ENCODE results near the gene ZCRB1.

ZCRB1 gene

GRCh38 chr12:42346403-42347002 is 20.6 kb upstream of the ZCRB1 start:
- TF ChIP-seq, protein P1, sequence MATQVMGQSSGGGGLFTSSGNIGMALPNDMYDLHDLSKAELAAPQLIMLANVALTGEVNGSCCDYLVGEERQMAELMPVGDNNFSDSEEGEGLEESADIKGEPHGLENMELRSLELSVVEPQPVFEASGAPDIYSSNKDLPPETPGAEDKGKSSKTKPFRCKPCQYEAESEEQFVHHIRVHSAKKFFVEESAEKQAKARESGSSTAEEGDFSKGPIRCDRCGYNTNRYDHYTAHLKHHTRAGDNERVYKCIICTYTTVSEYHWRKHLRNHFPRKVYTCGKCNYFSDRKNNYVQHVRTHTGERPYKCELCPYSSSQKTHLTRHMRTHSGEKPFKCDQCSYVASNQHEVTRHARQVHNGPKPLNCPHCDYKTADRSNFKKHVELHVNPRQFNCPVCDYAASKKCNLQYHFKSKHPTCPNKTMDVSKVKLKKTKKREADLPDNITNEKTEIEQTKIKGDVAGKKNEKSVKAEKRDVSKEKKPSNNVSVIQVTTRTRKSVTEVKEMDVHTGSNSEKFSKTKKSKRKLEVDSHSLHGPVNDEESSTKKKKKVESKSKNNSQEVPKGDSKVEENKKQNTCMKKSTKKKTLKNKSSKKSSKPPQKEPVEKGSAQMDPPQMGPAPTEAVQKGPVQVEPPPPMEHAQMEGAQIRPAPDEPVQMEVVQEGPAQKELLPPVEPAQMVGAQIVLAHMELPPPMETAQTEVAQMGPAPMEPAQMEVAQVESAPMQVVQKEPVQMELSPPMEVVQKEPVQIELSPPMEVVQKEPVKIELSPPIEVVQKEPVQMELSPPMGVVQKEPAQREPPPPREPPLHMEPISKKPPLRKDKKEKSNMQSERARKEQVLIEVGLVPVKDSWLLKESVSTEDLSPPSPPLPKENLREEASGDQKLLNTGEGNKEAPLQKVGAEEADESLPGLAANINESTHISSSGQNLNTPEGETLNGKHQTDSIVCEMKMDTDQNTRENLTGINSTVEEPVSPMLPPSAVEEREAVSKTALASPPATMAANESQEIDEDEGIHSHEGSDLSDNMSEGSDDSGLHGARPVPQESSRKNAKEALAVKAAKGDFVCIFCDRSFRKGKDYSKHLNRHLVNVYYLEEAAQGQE (IDR thresholded peaks at IDR 0.05; ENCODE audit: insufficient read depth in 1 of 2, low read depth in 2 of 2, low read length in 2 of 2), result no peak
- no peak for TF ChIP-seq FOXP2 (optimal IDR thresholded peaks at IDR 0.05; ENCODE audit: borderline replicate concordance, extremely low read depth, extremely low read length, insufficient read depth)
- TF ChIP-seq SIN3A (IDR thresholded peaks at IDR 0.05; ENCODE audit: borderline replicate concordance, insufficient read depth, low read length), result no peak
- no peak for TF ChIP-seq POLR2AphosphoS5 (IDR thresholded peaks at IDR 0.05; ENCODE audit: low read depth, low read length)
- TF ChIP-seq TAF1 (IDR thresholded peaks at IDR 0.05; ENCODE audit: borderline replicate concordance, insufficient read depth, low read length), result no peak

DNA sequence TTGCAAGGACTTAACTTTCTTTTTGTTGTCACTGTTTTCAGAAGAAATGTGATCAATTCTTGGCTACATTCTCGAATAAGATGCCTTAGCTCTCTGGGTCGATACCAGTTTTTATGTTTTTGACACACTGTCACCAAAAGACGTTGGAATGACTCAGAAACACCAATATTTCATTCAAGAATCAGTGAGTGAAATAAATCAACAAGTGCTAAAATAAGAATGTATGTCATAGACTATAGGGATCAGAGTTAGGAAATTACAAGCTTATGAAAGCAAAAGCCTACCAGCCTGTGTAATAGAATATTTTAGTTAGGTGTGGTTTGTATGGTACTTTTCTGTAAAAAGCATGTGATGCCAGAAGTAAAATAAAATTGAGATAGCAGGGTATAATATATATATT is 17.8 kb upstream of the ZCRB1 start:
- TF ChIP-seq FOXP2 (optimal IDR thresholded peaks at IDR 0.05; ENCODE audit: borderline replicate concordance, extremely low read depth, extremely low read length, insufficient read depth), result no peak
- TF ChIP-seq, protein P1 (IDR thresholded peaks at IDR 0.05; ENCODE audit: insufficient read depth in 1 of 2, low read depth in 2 of 2, low read length in 2 of 2), result no peak

DNA sequence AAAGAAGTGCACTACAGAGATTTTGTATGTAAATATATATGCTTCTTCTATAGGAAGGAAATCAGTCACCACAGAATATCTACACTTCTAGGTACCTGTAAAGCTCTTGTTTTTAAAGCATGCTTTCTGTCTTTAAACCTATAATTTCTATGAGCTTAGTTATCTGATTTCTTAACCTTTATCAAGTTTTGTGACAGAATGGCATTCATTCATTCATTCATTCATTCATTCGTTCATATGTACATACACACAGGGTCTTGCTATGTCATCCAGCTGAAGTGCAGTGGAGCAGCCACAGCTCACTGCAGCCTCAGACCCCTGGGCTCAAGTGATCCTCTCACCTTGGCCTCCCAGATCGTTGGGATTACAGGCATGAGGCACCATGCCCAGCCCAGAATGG is 16.1 kb upstream of the ZCRB1 start:
- TF ChIP-seq FOXP2 (optimal IDR thresholded peaks at IDR 0.05; ENCODE audit: borderline replicate concordance, extremely low read depth, extremely low read length, insufficient read depth) (no peak), POLR2AphosphoS5 (IDR thresholded peaks at IDR 0.05; ENCODE audit: low read depth, low read length) (no peak), SIN3A (IDR thresholded peaks at IDR 0.05; ENCODE audit: borderline replicate concordance, insufficient read depth, low read length) (no peak), TAF1 (IDR thresholded peaks at IDR 0.05; ENCODE audit: borderline replicate concordance, insufficient read depth, low read length) (no peak)
- TF ChIP-seq, protein P1 (IDR thresholded peaks at IDR 0.05; ENCODE audit: insufficient read depth in 1 of 2, low read depth in 2 of 2, low read length in 2 of 2), result no peak

- TF ChIP-seq, protein P1 (IDR thresholded peaks at IDR 0.05; ENCODE audit: insufficient read depth in 1 of 2, low read depth in 2 of 2, low read length in 2 of 2), result no peak
- TF ChIP-seq SIN3A (IDR thresholded peaks at IDR 0.05; ENCODE audit: borderline replicate concordance, insufficient read depth, low read length) (no peak), POLR2AphosphoS5 (IDR thresholded peaks at IDR 0.05; ENCODE audit: low read depth, low read length) (no peak), FOXP2 (optimal IDR thresholded peaks at IDR 0.05; ENCODE audit: borderline replicate concordance, extremely low read depth, extremely low read length, insufficient read depth) (no peak), TAF1 (IDR thresholded peaks at IDR 0.05; ENCODE audit: borderline replicate concordance, insufficient read depth, low read length) (no peak)
Measured at GRCh38 chr12:42338280-42338679, 12.4 kb upstream of the ZCRB1 start.

GRCh38 chr12:42336286-42336685 is 10.4 kb upstream of the ZCRB1 start:
- TF ChIP-seq FOXP2 (optimal IDR thresholded peaks at IDR 0.05; ENCODE audit: borderline replicate concordance, extremely low read depth, extremely low read length, insufficient read depth) (no peak), SIN3A (IDR thresholded peaks at IDR 0.05; ENCODE audit: borderline replicate concordance, insufficient read depth, low read length) (no peak), TAF1 (IDR thresholded peaks at IDR 0.05; ENCODE audit: borderline replicate concordance, insufficient read depth, low read length) (no peak), POLR2AphosphoS5 (IDR thresholded peaks at IDR 0.05; ENCODE audit: low read depth, low read length) (no peak)
- TF ChIP-seq, protein P1 (IDR thresholded peaks at IDR 0.05; ENCODE audit: insufficient read depth in 1 of 2, low read depth in 2 of 2, low read length in 2 of 2), result no peak

All from PFSK-1 (cell line).